ENCODE data around the gene HOXA10.

Gene HOXA10

GRCh38 chr7:27124096-27124901 is 49.8 kb downstream of the HOXA10 start:
- in situ Hi-C loops (cut with HindIII; ENCODE audit: low sequenced_read_pairs): no loop called here

GRCh38 chr7:27123477-27124053 is 50.6 kb downstream of the HOXA10 start:
- in situ Hi-C loops (cut with HindIII; ENCODE audit: low sequenced_read_pairs): no loop called here

GRCh38 chr7:27123007-27123476 is 51.1 kb downstream of the HOXA10 start:
- in situ Hi-C loops (cut with HindIII; ENCODE audit: low sequenced_read_pairs): no loop called here

- in situ Hi-C loops (cut with HindIII; ENCODE audit: low sequenced_read_pairs): no loop called here
Observed at GRCh38 chr7:27122077-27122910, 51.8 kb downstream of the HOXA10 start.

- in situ Hi-C loops (cut with HindIII; ENCODE audit: low sequenced_read_pairs): no loop called here
Observed at GRCh38 chr7:27121684-27122076, 52.4 kb downstream of the HOXA10 start.

All from endothelial cell of hepatic sinusoid (primary cell).